Epidermal melanocyte (primary cell): Measurements from ENCODE around the gene TINCR.
"Not testable (repeated sequence)": the region's sequence is repeated elsewhere in the genome, so short reads cannot be mapped to it uniquely, and the experiment has no call there.

Source experiments
- DNase-seq: peaks from one replicate; pipeline ENCODE4 v3.0.0; 2011; ENCODE audit warnings: low spot score; ENCODE audit not compliant: insufficient read length

Gene TINCR

DNA sequence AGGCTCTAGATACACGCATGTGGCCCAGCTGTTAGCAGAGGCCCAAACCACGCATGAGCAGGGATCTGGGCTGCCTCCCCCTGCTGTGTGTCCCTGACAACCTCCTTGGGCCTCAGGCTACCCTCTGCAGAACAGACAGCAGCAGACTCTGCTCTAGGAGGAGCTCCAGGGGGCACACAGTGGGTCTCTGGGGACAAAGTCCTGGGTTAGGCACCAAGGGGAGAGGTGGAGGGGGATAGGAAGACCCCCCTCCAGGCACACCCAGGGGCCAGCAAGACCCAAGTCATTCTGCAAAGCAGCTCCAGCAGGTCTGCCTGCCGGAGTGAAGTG, 8.0 kb downstream of the TINCR start:
- DNase-seq, result no peak

DNA sequence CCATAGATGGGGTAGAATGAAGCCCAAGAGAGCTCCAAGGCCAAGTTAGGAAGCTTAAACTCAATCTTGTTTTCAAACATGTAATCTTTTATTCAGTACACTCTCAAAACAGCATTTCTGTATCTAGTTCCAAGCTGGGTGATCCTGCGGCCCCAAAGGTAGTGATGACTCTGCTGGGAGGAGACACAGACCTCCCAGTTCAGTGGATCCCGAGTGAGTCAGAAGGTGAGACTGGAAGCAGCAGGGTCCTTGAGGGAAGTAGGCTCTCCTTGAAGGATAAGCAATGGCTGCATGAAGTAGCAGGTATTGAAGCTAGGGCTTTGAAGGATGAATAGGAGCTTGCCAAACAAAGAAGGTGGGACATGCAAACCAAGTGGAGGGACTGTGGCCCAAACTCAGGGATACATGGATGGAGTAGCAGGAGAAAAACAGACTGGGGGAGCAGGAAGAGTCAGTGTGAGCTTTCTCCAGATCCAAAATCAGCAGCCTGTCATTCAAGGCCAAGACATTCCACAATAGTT, 9.6 kb downstream of the TINCR start:
- no peak for DNase-seq

DNA sequence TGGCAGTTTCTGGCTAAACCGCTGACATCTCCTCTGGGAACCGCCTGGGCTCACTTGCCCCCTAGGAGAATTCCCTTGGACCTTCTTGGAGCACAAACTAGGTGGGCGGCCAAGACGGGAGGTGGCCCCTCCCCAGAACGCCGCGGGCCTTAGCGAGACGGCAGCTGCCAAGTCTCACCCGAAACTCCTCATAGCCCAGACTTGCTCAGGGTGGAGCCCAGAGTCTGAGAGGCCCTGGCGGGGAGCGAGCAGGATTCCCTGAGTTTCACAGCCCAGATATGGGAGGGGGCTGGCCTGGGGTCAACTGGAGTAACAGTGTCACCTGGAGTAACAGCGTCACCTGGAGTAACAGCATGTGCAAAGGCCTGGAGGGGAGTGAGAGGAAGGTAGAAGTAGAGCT, 10.1 kb downstream of the TINCR start:
- DNase-seq, result no peak

DNA sequence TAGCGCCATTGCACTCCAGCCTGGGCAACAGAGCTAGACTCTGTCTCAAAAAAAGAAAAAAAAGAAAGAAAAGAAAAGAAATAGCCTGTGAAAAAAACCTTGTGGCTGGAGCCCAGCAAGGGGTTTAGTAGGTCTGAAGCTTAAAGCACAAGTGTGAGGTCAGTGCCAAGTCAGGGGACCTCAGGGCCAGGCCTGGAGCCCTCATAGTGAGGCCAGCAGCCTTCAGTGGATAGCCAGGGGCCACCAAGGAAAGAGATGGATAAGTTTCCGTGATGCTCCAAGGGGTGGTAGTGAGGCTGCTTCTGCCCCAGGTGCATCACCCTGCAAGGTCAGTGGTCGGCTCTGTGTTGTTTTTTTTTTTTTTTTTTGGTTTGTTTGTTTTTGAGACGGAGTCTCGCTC, 12.9 kb downstream of the TINCR start:
- DNase-seq, result no peak

DNA sequence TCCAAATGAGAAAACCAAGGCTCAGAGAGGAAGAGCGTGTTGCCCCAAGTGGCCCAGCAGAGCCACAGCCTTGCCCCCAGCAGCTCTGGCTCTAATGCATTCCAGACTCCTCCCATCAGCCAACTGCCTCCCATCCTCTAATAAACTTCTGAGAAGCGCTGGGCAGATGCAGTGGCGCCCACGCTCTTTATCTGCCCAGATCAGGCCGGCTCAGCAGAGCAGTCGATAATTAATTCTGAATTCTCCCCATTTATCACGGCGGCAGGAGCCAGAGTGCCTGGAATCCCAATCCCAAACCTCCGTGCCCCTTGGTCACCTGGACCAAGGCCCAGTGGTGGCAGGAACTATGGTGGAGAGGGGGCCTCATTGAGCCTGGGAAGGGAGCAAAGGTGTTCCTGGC, 13.9 kb downstream of the TINCR start:
- no peak for DNase-seq

DNA sequence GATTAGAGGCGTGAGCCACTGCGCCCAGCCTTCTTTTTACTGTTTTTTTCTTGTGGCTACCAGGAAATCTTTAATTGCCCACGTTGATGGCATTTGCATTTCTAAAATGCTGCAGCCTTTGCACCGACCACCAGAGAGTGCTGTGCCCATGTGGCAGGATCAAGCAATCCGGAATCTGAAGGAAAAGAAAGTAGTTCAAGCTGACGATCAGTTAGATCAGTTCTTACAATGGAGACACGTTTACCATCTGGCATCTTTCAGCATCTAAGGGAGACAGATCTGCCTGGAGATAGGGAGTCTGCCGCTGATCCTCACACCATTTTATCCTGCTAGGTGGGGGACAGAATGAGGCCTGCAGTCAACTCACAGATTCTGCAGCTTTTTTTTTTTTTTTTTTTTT, 19.9 kb downstream of the TINCR start:
- peak; percentile 46 for DNase-seq

DNA sequence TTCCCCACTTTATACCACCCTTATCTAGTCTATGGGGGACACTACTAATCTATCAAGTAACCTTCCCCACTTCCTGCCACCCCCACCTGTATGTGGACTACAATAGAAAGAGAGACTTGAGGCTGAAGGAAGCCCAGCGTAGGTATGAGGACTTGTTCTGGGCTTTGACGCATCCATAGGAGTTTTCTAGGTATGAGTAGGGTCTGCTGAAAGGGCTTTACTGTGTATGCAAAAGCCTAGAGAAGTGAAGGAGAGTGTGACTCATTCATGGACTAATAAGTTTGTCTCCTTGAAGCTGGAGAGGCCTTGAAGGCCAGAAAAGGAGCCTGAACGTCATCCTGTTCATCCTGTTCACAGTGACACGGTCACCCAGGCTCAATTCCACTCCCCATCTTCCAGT, 21.8 kb downstream of the TINCR start:
- DNase-seq, result no peak

DNA sequence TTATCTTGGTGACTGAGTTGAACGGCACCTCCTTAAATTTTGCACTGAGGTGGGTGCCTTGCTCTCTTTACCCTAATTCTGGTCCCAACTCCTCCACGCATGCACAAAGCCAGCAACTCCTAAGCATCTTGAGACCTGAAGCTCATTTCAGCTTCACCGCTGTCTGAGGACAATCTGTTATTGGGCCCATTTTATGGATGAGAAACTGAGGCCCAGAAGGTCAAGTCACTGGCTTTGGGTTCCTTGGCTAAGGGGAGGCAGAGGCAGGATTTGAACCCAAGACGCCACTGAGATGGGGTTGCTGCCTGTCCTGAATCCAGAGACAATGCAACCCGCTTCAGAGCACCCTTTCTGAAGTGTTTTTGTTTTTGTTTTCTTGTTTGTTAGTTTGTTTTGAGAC, 22.7 kb downstream of the TINCR start:
- no peak for DNase-seq

DNA sequence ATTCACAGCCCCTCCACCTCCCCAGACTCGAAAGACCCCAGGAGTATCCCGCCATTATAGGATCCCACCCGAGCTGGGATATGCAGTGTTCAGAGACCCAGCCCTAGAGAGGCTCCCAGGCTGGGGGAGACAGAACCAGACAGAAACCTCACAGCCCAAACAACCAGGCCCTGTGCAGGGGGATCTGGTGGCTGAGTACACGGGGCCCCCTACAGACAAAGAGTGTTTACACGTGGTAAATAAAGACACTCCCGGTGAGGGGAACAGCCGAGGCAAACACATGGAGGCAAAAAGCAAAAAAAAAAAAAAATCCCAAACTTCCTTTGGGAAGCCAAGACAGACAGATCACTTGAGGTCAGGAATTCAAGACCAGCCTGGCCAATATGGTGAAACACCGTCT, 25.1 kb downstream of the TINCR start:
- no peak for DNase-seq

DNA sequence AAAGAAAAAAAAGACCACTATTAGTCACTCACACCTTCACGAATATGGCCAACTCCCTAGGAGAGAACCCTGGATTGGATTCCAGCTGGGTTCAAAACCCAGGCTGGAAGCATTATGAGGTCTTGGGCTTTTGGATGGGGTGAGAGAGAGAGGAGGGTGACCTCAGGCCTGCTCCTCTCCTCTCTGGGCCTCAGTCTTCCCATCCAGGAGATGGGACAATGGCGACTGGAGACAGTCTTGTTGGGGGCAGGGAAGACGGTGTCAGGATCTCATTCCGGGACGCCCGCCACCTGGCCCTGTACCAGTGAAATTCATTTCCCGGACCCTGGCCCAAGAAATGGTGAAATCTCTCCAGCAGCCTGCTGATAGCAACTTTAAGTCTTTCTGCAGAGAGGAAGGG, 26.3 kb downstream of the TINCR start:
- no peak for DNase-seq

DNA sequence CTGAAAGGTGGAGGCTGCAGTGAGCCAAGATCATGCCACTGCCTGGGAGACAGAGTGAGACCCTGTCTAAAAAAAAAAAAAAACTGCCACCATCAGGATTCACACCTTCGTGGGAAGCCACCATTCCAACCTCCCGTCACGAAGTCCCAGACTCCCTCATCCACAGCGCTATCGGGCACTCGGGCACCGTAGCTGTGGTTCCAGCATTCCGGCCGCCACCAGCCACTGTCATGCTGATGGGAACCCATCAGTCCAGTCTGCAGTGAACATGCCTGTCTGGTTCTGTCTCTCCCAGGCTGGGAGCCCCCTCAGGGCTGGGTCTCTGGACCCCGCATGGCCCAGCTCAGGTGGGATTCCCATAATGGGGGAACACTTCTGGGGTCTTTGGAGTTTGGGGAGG, 27.5 kb downstream of the TINCR start:
- DNase-seq, result no peak

DNA sequence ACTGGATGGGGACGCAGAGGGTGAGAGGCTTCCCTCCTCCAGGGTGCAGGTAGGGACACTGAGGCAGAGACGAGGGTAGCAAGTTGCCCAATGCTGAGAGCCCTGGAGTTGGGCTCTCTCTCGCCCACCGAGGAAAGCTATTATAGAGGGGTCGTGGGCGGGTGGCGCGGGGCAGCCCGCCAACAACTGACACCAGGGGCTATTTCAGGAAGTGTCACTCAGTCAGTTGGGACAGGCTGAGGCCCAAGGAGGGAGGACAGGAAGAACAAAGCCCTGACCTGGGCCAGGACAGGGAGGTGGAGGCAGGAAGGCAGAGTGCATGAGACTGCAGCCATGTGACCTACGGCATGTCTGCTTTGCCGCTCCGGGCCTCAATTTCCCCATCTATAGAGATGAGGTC, 29.9 kb downstream of the TINCR start:
- DNase-seq, result no peak

DNA sequence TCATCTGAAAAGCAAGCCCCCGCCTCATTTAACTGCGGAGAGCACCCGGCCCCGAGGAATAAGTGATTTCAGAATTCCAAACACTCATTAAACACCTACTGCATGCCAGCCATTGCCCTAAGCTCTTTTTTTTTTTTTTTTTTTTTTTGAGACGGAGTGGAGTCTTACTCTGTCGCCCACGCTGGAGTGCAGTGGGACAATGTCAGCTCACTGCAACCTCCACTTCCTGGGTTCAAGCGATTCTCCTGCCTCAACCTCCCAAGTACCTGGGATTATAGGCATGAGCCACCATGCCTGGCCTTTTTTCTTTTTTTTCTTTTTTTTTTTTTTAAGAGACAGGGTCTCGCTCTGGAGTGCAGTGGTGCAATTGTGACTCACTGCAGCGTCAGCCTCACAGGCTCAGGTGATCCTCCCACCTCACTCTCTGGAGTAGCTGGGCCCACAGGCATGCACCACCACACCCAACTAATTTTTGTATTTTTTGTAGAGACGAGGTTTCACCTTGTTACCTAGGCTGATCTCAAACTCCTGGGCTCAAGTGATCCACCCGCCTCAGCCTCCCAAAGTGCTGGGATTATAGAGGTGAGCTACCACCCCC, 30.7 kb downstream of the TINCR start:
- not testable (repeated sequence) for DNase-seq

DNA sequence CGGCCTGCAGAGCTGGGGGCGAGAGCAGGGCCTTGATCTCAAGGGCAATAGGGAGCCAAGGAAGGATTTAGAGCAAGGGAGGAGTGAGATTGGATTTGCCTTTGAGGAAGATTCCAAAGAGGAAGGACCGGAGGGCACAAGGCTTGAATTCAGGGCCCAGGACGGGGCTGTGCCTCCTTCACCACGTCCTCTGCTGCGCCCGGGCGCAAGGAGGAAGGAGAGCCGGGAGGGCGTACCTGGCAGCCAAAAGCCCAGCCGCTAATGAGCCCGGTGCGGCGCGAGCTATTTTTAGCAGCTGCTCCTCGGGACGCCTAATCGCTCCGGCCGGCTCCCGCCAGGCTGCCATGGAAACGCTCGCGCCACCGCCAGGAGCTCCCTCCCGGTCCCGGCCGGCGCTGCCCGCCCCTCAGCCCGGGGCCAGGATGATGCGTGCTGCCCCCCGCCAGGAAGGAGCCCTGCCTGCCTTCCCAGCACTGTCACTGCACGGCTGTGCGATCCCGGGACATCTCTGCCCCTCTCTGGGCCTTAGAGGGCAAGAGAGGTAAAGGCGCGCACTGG, 31.3 kb downstream of the TINCR start:
- DNase-seq, result no peak

DNA sequence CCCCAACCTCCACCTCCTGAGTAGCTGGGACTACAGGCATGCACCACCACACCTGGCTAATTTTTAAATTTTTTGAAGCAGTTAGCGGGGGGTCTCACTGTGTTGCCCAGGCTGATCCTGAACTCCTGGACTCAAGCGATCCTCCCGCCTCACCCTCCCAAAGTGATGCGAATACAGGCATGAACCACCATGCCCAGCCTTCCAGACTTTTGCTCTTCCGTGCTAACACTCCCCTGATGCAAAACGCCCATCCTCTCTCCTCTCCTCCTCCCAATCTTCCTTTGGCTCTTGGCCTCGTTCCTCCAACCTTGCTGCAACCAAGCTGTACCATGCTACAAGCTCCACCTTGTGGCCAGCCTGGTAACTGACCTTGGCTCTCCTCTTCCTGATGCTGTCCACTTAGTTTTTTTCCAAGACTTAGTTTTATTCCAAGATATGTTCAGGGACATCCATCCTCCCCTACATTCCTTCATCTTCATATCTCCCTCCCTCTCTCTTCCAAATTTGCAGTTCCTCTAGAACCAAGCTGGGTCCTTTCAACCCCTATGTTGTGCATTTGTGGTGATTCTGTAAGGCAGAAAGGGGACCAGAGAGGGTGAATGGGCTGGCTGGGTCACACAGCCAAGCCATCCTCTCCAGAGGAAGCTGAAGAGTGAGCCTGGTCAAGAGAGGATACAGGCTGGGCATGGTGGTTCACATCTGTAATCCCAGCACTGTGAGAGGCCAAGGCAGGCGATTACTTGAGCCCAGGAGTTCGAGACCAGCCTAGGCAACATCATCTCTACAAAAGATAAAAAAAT, 32.8 kb downstream of the TINCR start:
- no peak for DNase-seq

DNA sequence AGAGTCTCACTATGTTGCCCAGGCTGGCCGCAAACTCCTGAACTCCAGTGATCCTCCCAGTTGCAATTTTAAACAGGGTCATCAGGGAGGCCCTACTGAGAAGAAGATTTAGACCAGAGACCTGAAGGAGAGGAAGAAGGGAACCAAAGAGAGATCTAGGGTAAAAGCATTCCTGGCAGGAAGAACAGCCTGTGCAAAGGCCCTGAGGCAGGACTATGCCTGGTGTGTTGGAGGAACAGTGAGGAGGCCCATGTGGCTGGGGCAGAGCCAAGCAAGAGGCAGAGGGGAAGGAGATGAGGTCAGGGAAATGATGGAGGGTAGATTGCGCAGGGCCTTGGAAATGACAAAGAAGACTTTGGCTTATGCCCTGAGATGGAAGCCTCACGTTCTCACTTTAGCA, 34.5 kb downstream of the TINCR start:
- no peak for DNase-seq

DNA sequence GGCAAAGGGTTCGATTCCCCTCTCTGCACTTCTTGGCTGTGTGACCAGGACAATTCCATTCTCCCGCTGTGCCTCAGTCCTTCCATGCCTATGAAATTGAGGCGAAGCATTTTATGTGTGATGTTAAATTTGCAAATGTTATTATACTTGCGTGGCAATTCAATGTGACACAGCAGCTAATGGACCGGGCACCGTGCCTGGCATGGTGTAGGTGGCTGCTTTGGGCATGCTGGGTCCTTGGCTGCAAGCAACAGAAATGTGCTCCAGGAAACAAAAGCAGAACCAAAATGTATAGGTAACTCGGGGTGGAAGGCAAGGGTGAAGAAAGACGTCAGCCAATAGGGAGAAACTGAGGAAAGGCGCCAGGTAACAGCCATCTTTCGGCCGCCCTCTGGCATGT, 37.1 kb downstream of the TINCR start:
- DNase-seq, result no peak

DNA sequence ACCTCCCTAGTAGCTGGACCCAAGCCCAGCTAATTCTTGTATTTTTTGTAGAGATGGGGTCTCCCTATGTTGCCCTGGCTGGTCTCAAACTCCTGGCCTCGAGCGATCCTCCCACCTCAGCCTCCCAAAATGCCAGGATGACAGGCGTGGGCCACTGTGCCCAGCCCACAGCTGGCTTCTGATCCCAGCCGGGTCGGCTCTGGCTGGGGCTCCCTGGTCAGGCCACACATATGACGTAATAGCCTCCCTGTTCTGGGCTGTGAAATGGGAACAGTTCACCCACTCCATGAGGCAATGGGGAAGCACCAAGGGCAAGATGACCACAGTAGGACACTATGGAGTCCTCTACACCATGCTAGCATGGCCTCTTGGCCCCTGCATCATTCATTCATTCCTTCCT, 41.1 kb downstream of the TINCR start:
- no peak for DNase-seq

DNA sequence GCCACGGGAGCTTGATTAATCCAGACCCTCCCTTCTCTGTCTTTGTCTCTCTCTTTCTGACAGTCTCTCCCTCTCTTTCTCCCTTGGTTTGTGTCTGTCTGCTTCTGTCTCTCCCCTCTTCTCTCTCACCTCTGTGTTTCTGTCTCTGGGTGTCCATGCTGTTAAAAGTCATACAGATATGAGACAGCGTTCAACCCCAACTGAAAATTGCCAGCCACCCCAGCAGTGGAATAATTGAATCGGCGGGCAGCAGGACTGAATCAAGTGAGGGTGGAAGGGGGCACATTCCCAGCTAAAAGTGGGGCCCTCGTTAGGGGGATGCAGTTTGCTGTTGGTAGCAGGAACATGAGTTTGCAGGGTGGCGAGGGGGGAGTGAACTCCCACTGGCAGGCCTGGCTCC, 43.7 kb downstream of the TINCR start:
- DNase-seq, result no peak

DNA sequence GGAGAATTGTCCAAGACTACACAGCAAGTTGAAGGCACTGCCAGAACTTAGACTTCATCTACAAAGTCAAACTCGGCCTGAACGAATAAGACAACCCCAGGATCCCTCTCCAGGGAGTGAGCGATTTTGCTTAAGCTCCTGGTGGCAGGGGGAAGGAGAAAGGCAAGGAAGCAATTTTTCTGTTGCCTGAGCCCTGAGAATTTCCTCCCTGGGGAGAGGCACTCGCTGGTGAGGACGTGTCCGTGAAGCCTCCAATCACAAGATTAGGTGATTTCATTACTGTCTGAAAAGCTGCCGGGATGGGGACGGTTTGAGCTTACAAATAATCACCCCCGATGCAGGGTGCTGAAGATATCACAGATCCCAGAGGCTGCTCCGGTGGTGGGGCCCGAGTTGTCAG, 45.6 kb downstream of the TINCR start:
- no peak for DNase-seq

DNA sequence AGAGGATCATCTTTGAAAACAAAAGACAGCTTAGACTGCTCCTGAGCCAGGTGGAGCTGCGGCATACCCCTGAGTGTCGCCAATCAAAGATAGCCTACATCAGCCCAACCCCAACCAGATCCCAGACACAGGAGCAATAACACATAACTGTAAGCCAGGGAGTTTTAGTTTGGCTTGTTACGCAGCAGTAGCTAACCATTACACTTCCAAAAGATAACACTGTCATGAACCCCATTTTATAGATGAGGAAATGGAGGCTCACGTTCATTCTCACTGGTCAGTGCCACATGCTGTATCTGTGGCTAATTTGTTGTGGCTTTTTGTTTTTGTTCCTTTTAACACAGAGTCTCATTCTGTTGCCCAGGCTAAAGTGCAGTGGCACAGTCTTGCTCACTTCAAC, 47.3 kb downstream of the TINCR start:
- no peak for DNase-seq

DNA sequence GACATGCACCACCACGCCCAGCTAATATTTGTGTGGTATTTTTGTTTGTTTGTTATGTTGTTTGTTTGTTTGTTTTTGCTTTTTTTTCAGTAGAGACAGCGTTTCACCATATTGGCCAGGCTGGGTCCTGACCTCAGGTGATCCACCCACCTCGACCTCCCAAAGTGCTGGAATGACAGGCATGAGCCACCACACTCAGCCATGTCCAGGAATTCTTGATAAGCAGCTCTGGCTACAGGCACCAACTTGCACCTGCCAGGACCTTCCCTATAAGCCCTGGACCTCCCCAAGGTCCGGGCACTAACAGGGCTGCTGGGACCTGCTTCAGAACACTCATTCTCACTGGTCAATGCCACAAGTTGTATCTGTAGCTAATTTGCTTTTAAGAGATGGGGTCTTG, 48.7 kb downstream of the TINCR start:
- no peak for DNase-seq

DNA sequence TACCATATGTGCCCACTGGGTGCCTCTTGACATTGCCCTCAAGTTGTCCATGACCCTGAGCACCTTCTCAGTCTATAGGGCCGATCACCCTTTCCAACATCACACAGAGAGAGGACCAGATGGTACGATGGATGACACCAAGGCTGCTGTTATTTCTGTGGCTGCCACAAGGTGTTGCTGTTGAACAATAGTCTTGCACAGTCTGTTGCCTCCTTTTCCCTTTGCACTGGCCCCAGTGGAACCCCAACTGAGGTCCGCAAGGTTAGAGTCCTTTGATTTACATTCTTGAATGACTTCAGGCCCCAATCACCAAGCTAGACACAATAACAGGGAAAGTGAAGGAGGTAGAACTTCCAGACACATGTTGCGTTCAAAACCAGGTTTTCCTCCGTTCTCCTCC, 52.0 kb downstream of the TINCR start:
- no peak for DNase-seq
